Psoas muscle (tissue), 8 donors: ENCODE data around the gene SETD1B. TPM values are rescaled to one million over a fixed set of nuclear protein-coding genes. Genes with fewer than 3 reads are reported as not detected.

Source experiments
- ATAC-seq, 4 donors: fragments of 200-7000 bp; cut with Tn5 transposase; one replicate each; pipeline ENCODE4 v1.9.1; 2020; ENCODE audit warnings: moderate library complexity in 3 of 4, mild to moderate bottlenecking in 2 of 4
- DNase-seq, 2 donors: peaks; one replicate each; pipeline ENCODE4 v3.0.0-alpha.2; 2020
- H3K27ac ChIP-seq: fragments of 200-600 bp; one replicate; pipeline ENCODE4 v1.8.0; 2022
- H3K27me3 ChIP-seq, 3 donors: fragments of 200-600 bp in 1 of 3; one replicate each; pipeline versions ENCODE4 v1.6.1 to v1.8.0; 2013 to 2022; ENCODE audit warnings: low read length in 2 of 3, mild to moderate bottlenecking in 2 of 3, moderate library complexity in 1 of 3; ENCODE audit not compliant: insufficient read depth in 3 of 3
- H3K36me3 ChIP-seq, 2 donors: fragments of 200-600 bp in 1 of 2; one replicate each; pipeline versions ENCODE4 v1.6.1 to v1.8.0; 2013 to 2022; ENCODE audit warnings: low read depth in 1 of 2, mild to moderate bottlenecking in 1 of 2, moderate library complexity in 1 of 2; ENCODE audit not compliant: insufficient read depth in 1 of 2
- H3K4me1 ChIP-seq: fragments of 200-600 bp; one replicate; pipeline ENCODE4 v1.8.0; 2022
- H3K4me3 ChIP-seq: fragments of 200-600 bp; one replicate; pipeline ENCODE4 v1.8.0; 2022; ENCODE audit warnings: mild to moderate bottlenecking
- H3K9me3 ChIP-seq: fragments of 200-600 bp; one replicate; pipeline ENCODE4 v1.8.0; 2022
- CTCF ChIP-seq: fragments of 200-600 bp; IDR thresholded peaks from one replicate; pipeline ENCODE4 v1.8.0; 2022; ENCODE audit warnings: antibody characterized with exemption
- WGBS, 3 donors: extraction: QIAGEN DNeasy Blood & Tissue Kit; methylation state at CpG; one replicate each; pipeline versions ENCODE4 v1.1.6 to v1.1.7; 2013; 5-methylcytosine and 5-hydroxymethylcytosine counted together
- intact Hi-C, 2 donors: fragments of 100-400 bp; cut with DNase I; formaldehyde crosslinking; loops; one replicate each; pipeline versions ENCODE4 v1.11.0 to v1.14.2; 2022
- polyA plus RNA-seq, 3 donors: library from polyadenylated mRNA; stranded (reverse); fragments of 200-250 nt; gene quantifications; one replicate each; pipeline ENCODE4 v1.2.3, GENCODE V29; 2013
- total RNA-seq, 4 donors: library from RNA; stranded (reverse); fragmentation: NEBNext Ultra II Directional in 2 of 4; extraction: Animal tissue kit (Norgen Biotek cat#: 25700) in 2 of 4; gene quantifications; one replicate each; pipeline versions ENCODE4 v1.2.1 to v1.2.4, GENCODE V29; 2021 to 2023
- donor health status: healthy with polysubstance abuse.
- donor health status: DM: no; HTN: no; CAD: no; lungs with moderate emphysema.
- donor health status: Bipolar disorder and iron deficiency.
- donor health status: healthy.
- donor health status: DM: yes; HTN: yes; CAD: no.
- donor health status: DM: no; HTN: no; CAD: no.
- donor health status: DM: no; HTN: no; CAD: no.
- donor health status: DM: yes; HTN: yes; CAD: no.

SETD1B gene
- total and polyA plus RNA-seq, 7 donors: 2.8 to 13.0 (median 9.2) TPM

- H3K4me1 ChIP-seq: no peaks in the 10 kb centered on the region
- 84 to 86% (median 85%) methylated on average over 31 to 36 of the region's 36 CpGs for WGBS, 3 donors
These were observed 19.4 kb downstream of the SETD1B start for GRCh38 chr12:121823101-121823726.

GRCh38 chr12:121823727-121824115 lies 19.9 kb downstream of the SETD1B start:
- intact Hi-C loops: no loop called here
- no peaks in the 10 kb centered on the region for H3K27me3 ChIP-seq
- ATAC-seq (peak in 2 of 4 donors; percentile 52 to 54), DNase-seq (peak in 1 of 2 donors; percentile 55)
- peaks cover 7 to 99% of the 10 kb centered on the region in 2 donors for H3K36me3 ChIP-seq
- H3K4me1 ChIP-seq: no peaks in the 10 kb centered on the region
- no peaks in the 10 kb centered on the region for H3K9me3 ChIP-seq
- 65 to 70% (median 69%) methylated on average over 11 to 12 of the region's 12 CpGs for WGBS, 3 donors
- no peak overlapping the region for H3K27ac ChIP-seq
- no peak overlapping the region for H3K4me3 ChIP-seq
- no peak for TF ChIP-seq CTCF

More at GRCh38 chr12:121823101-121823726, 19.4 kb downstream of the SETD1B start:
- peaks cover 7 to 99% of the 10 kb centered on the region in 2 donors for H3K36me3 ChIP-seq
- no peaks in the 10 kb centered on the region for H3K9me3 ChIP-seq
- H3K27me3 ChIP-seq: no peaks in the 10 kb centered on the region
- DNase-seq: peak in 1 of 2 donors; percentile 17
- intact Hi-C loops: no loop called here
- TF ChIP-seq CTCF: no peak
- no peak overlapping the region for H3K4me3 ChIP-seq
- peak in 2 of 4 donors; percentile 7 to 35 for ATAC-seq
- no peak overlapping the region for H3K27ac ChIP-seq

- DNase-seq (peak in 1 of 2 donors; percentile 28), ATAC-seq (no peak)
- peaks cover 7% of the 10 kb centered on the region for H3K4me1 ChIP-seq
- no peaks in the 10 kb centered on the region for H3K9me3 ChIP-seq
- WGBS, 3 donors: 86 to 89% (median 88%) methylated on average over 17 to 18 of the region's 18 CpGs
- H3K36me3 ChIP-seq: peaks cover 7 to 98% of the 10 kb centered on the region in 2 donors
- H3K4me3 ChIP-seq: no peak overlapping the region
- no peak overlapping the region for H3K27ac ChIP-seq
- intact Hi-C loops: no loop called here
- no peak for TF ChIP-seq CTCF
- H3K27me3 ChIP-seq: no peaks in the 10 kb centered on the region
These were observed 21.3 kb downstream of the SETD1B start for GRCh38 chr12:121825041-121825523.

GRCh38 chr12:121826318-121827150 lies 22.7 kb downstream of the SETD1B start:
- H3K27me3 ChIP-seq: no peaks in the 10 kb centered on the region
- intact Hi-C loops: no loop called here
- TF ChIP-seq CTCF: no peak
- no peak overlapping the region for H3K4me3 ChIP-seq
- no peaks in the 10 kb centered on the region for H3K9me3 ChIP-seq
- no peak overlapping the region for H3K27ac ChIP-seq
- ATAC-seq (no peak), DNase-seq (no peak)
- peaks cover 4 to 98% of the 10 kb centered on the region in 2 donors for H3K36me3 ChIP-seq
- peaks cover 7% of the 10 kb centered on the region for H3K4me1 ChIP-seq
- 87 to 90% (median 87%) methylated on average over 18 of the region's 18 CpGs for WGBS, 3 donors
